MM.1S (cell line): Measurements from ENCODE around the gene EPN2.

Experiments
- DNase-seq: peaks from one replicate; pipeline ENCODE4 v3.0.0-alpha.2; 2015
- H2AFZ ChIP-seq: fragments of 300-600 bp; sonication (generic); 2 replicates; pipeline ENCODE4 v1.6.0; 2016; ENCODE audit warnings: antibody characterized with exemption, low read length
- H3F3A ChIP-seq: fragments of 300-600 bp; sonication (generic); 2 replicates; pipeline ENCODE4 v1.6.1; 2016; ENCODE audit warnings: mild to moderate bottlenecking, antibody characterized with exemption, low read length, moderate library complexity, mixed read lengths; ENCODE audit not compliant: insufficient read depth
- H3K27ac ChIP-seq: fragments of 300-600 bp; sonication (generic); 2 replicates; pipeline ENCODE4 v1.5.1; 2016; ENCODE audit warnings: mild to moderate bottlenecking, low read length
- H3K27me3 ChIP-seq: fragments of 300-600 bp; sonication (generic); replicated peaks from 2 replicates; pipeline ENCODE4 v1.6.0; 2016; ENCODE audit warnings: low read length; ENCODE audit not compliant: insufficient read depth
- H3K36me3 ChIP-seq: fragments of 300-600 bp; sonication (generic); replicated peaks from 2 replicates; pipeline ENCODE4 v1.6.1; 2016; ENCODE audit warnings: mild to moderate bottlenecking, low read length, mixed read lengths; ENCODE audit not compliant: insufficient read depth
- H3K4me1 ChIP-seq: fragments of 300-600 bp; sonication (generic); 2 replicates; pipeline ENCODE4 v1.6.1; 2016; ENCODE audit warnings: low read length, mixed read lengths
- H3K4me2 ChIP-seq: fragments of 300-600 bp; sonication (generic); 2 replicates; pipeline ENCODE4 v1.6.0; 2016; ENCODE audit warnings: low read depth, low read length
- H3K4me3 ChIP-seq: fragments of 300-600 bp; sonication (generic); 2 replicates; pipeline ENCODE4 v1.5.1; 2016; ENCODE audit warnings: low read length, mixed read lengths
- H3K79me2 ChIP-seq: fragments of 300-600 bp; sonication (generic); 2 replicates; pipeline ENCODE4 v1.6.1; 2016; ENCODE audit warnings: mixed run types, low read length, mixed read lengths
- H3K9ac ChIP-seq: fragments of 300-600 bp; sonication (generic); 2 replicates; pipeline ENCODE4 v1.6.1; 2016; ENCODE audit warnings: low read length, mixed read lengths
- H3K9me2 ChIP-seq: fragments of 300-600 bp; sonication (generic); replicated peaks from 2 replicates; pipeline ENCODE4 v1.6.1; 2016; ENCODE audit warnings: mild to moderate bottlenecking, low read length, mixed read lengths; ENCODE audit not compliant: insufficient read depth
- H3K9me3 ChIP-seq: fragments of 300-600 bp; sonication (generic); replicated peaks from 2 replicates; pipeline ENCODE4 v1.6.1; 2016; ENCODE audit warnings: mild to moderate bottlenecking, low read length, mixed read lengths; ENCODE audit not compliant: insufficient read depth
- H4K20me1 ChIP-seq: fragments of 300-600 bp; sonication (generic); 2 replicates; pipeline ENCODE4 v1.6.1; 2016; ENCODE audit warnings: mild to moderate bottlenecking, low read length, moderate library complexity, mixed read lengths; ENCODE audit not compliant: insufficient read depth
- EZH2 ChIP-seq: fragments of 300-600 bp; sonication (generic); optimal IDR thresholded peaks from 2 replicates; pipeline ENCODE3; 2017; ENCODE audit warnings: low read depth, mild to moderate bottlenecking, antibody characterized with exemption, low read length, mixed read lengths
- EZH2phosphoT487 ChIP-seq: fragments of 300-600 bp; sonication (generic); IDR thresholded peaks from 2 replicates; pipeline ENCODE4 v1.6.1; 2018; ENCODE audit warnings: antibody characterized with exemption, low read length
- TF ChIP-seq, protein P1 (sequence below): fragments of 300-600 bp; sonication (generic); IDR thresholded peaks from 2 replicates; pipeline ENCODE4 v1.5.1; 2016; ENCODE audit warnings: antibody characterized with exemption, low read length, mixed read lengths

Gene EPN2

DNA sequence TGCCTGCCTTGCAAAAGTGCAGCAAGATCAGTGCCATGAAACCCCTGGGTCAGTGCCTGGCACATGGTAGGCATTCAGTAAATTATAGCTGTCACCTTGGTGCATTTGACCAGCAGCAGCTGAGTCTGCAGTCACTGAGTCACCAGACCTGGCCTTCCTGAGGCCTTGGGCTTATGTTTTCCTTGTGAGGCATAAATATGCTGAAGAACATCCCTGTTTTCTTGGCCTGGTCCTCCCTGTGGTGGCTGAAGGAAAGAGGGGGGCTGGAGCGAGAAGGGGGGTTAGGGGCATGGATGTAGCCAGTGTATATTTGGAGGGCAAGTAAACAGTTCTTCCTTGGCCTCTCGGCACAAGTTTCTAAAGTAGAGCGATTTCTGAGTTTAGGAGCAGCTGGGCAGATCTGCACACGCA, 26.5 kb downstream of the EPN2 start:
- no peaks in the 10 kb centered on the region for H3K36me3 ChIP-seq
- no peak overlapping the region for H3K27ac ChIP-seq
- peaks cover 17% of the 10 kb centered on the region; the same call in 1 of the 2 replicates for H3K79me2 ChIP-seq
- TF ChIP-seq EZH2phosphoT487 (no peak), EZH2 (no peak)
- TF ChIP-seq, protein P1, sequence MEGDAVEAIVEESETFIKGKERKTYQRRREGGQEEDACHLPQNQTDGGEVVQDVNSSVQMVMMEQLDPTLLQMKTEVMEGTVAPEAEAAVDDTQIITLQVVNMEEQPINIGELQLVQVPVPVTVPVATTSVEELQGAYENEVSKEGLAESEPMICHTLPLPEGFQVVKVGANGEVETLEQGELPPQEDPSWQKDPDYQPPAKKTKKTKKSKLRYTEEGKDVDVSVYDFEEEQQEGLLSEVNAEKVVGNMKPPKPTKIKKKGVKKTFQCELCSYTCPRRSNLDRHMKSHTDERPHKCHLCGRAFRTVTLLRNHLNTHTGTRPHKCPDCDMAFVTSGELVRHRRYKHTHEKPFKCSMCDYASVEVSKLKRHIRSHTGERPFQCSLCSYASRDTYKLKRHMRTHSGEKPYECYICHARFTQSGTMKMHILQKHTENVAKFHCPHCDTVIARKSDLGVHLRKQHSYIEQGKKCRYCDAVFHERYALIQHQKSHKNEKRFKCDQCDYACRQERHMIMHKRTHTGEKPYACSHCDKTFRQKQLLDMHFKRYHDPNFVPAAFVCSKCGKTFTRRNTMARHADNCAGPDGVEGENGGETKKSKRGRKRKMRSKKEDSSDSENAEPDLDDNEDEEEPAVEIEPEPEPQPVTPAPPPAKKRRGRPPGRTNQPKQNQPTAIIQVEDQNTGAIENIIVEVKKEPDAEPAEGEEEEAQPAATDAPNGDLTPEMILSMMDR, result no peak
- H4K20me1 ChIP-seq, result no peaks in the 10 kb centered on the region
- DNase-seq, result no peak
- no peak overlapping the region for H3K4me3 ChIP-seq
- no peak overlapping the region for H2AFZ ChIP-seq
- no peak overlapping the region for H3K9ac ChIP-seq
- H3K9me2 ChIP-seq, result no peaks in the 10 kb centered on the region
- H3F3A ChIP-seq, result no peaks in the 10 kb centered on the region
- H3K27me3 ChIP-seq, result no peaks in the 10 kb centered on the region
- H3K9me3 ChIP-seq, result no peaks in the 10 kb centered on the region
- no peak overlapping the region for H3K4me2 ChIP-seq
- H3K4me1 ChIP-seq, result no peaks in the 10 kb centered on the region

DNA sequence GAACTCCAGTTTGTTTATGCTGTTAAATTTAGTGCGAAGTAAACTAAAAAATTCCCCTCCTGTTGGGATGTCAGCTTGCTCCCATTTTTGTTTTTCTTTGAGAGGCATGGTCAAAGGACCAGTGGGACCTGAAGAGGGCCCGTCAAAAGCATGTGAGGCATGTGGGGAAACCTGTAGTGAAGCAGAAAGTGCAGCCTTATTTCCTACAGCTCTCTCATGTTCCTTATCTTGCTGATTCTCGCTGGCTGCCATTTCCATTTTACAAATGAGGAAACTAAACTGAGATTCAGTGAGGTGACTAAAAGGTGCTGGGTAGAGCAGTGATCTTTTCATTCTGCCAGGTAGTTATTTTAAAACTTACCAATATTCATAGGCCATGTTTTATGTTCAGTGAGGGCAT, 27.1 kb downstream of the EPN2 start:
- H3K4me3 ChIP-seq, result no peak overlapping the region
- no peak for DNase-seq
- no peaks in the 10 kb centered on the region for H3K9me2 ChIP-seq
- no peak overlapping the region for H2AFZ ChIP-seq
- no peaks in the 10 kb centered on the region for H3K36me3 ChIP-seq
- H3K79me2 ChIP-seq, result peaks cover 16% of the 10 kb centered on the region; the same call in 1 of the 2 replicates
- no peak overlapping the region for H3K9ac ChIP-seq
- H3F3A ChIP-seq, result no peaks in the 10 kb centered on the region; the same call in 1 of the 2 replicates
- no peaks in the 10 kb centered on the region for H4K20me1 ChIP-seq
- no peaks in the 10 kb centered on the region for H3K27me3 ChIP-seq
- TF ChIP-seq, protein P1, result no peak
- H3K4me2 ChIP-seq, result no peak overlapping the region
- H3K27ac ChIP-seq, result no peak overlapping the region
- no peaks in the 10 kb centered on the region for H3K9me3 ChIP-seq
- 0 out of 2 replicates have a peak, but pooled peaks cover 2% of the 10 kb centered on the region for H3K4me1 ChIP-seq

- Histone ChIP-seq H3K9me2 (no peaks in the 10 kb centered on the region), H3K4me1 (peaks cover 6% of the 10 kb centered on the region; the same call in 1 of the 2 replicates), H3K27me3 (no peaks in the 10 kb centered on the region), H4K20me1 (no peaks in the 10 kb centered on the region), H3K36me3 (no peaks in the 10 kb centered on the region), H3K9ac (no peak overlapping the region), H3K4me3 (no peak overlapping the region), H3K27ac (no peak overlapping the region), H3K4me2 (no peak overlapping the region), H3F3A (no peaks in the 10 kb centered on the region; the same call in 1 of the 2 replicates), H2AFZ (no peak overlapping the region), H3K79me2 (peaks cover 16% of the 10 kb centered on the region; the same call in 1 of the 2 replicates), H3K9me3 (no peaks in the 10 kb centered on the region)
- DNase-seq, result no peak
- TF ChIP-seq EZH2phosphoT487 (no peak), EZH2 (no peak)
- TF ChIP-seq, protein P1, result no peak
Observed at GRCh38 chr17:19264681-19265080, 27.5 kb downstream of the EPN2 start.
